SKM-1 treated with dmso at 0.1 percent for 144 hours (cell line): ENCODE data around the gene CAPN5.

Experiments used
- DNase-seq: peaks from one replicate; lab custom pipeline; 2025; ENCODE audit not compliant: unreplicated experiment; lab: John Stamatoyannopoulos, UW

CAPN5 gene

GRCh38 chr11:77170107-77170506, 103.3 kb downstream of the CAPN5 start:
- DNase-seq: no peak

- no peak for DNase-seq
Observed at GRCh38 chr11:77171254-77171653, 104.5 kb downstream of the CAPN5 start.

GRCh38 chr11:77171885-77172665, 105.3 kb downstream of the CAPN5 start:
- DNase-seq: no peak

GRCh38 chr11:77172666-77172982, 105.9 kb downstream of the CAPN5 start:
- no peak for DNase-seq

GRCh38 chr11:77173494-77173893, 106.7 kb downstream of the CAPN5 start:
- DNase-seq: no peak

- no peak for DNase-seq
Observed at GRCh38 chr11:77174559-77174958, 107.8 kb downstream of the CAPN5 start.

- DNase-seq: no peak
Observed at GRCh38 chr11:77175021-77175842, 108.5 kb downstream of the CAPN5 start.
